Coronary artery (tissue), 2 donors: ENCODE data around the gene IRF2BPL.

ENCODE experiments used
- DNase-seq: peaks from one replicate; pipeline ENCODE4 v3.0.0-alpha.2; 2017; ENCODE audit warnings: low spot score
- H3K27ac ChIP-seq, 2 donors: fragments of 200-600 bp; sonication (generic); one replicate each; pipeline ENCODE4 v1.5.1; 2016 to 2019
- H3K4me3 ChIP-seq: fragments of 200-600 bp; sonication (generic); 2 replicates; pipeline ENCODE4 v1.5.1; 2016; ENCODE audit warnings: mild to moderate bottlenecking, moderate library complexity
- CTCF ChIP-seq: fragments of 200-600 bp; sonication (generic); IDR thresholded peaks from one replicate; pipeline ENCODE4 v1.5.1; 2019; ENCODE audit warnings: antibody characterized with exemption

IRF2BPL gene

GRCh38 chr14:77062261-77062660, 33.8 kb upstream of the IRF2BPL start:
- H3K4me3 ChIP-seq: no peak overlapping the region
- no peak for TF ChIP-seq CTCF
- H3K27ac ChIP-seq: no peak overlapping the region
- no peak for DNase-seq

- DNase-seq: no peak
- Histone ChIP-seq H3K27ac (no peak overlapping the region), H3K4me3 (no peak overlapping the region)
- no peak for TF ChIP-seq CTCF
Observed at GRCh38 chr14:77061630-77062257, 33.2 kb upstream of the IRF2BPL start.

GRCh38 chr14:77059276-77059915, 30.9 kb upstream of the IRF2BPL start:
- no peak overlapping the region for H3K27ac ChIP-seq
- H3K4me3 ChIP-seq: no peak overlapping the region
- no peak for TF ChIP-seq CTCF
- no peak for DNase-seq

- Histone ChIP-seq H3K4me3 (no peak overlapping the region), H3K27ac (no peak overlapping the region)
- no peak for TF ChIP-seq CTCF
- no peak for DNase-seq
Observed at GRCh38 chr14:77058785-77059184, 30.3 kb upstream of the IRF2BPL start.

GRCh38 chr14:77058117-77058516, 29.6 kb upstream of the IRF2BPL start:
- DNase-seq: no peak
- Histone ChIP-seq H3K27ac (no peak overlapping the region), H3K4me3 (no peak overlapping the region)
- no peak for TF ChIP-seq CTCF

- Histone ChIP-seq H3K4me3 (no peak overlapping the region), H3K27ac (no peak overlapping the region)
- no peak for TF ChIP-seq CTCF
- DNase-seq: no peak
Observed at GRCh38 chr14:77055981-77056380, 27.5 kb upstream of the IRF2BPL start.

- H3K4me3 ChIP-seq: no peak overlapping the region
- no peak for DNase-seq
- no peak overlapping the region for H3K27ac ChIP-seq
- TF ChIP-seq CTCF: no peak
Observed at GRCh38 chr14:77055306-77055705, 26.8 kb upstream of the IRF2BPL start.
